ENCODE measurements around the gene WIPI1. TPM values are rescaled to one million over a fixed set of nuclear protein-coding genes. Genes with fewer than 3 reads are reported as not detected.

Gene WIPI1
- total RNA-seq, 3 donors from 2014 or later (not counting 1 experiment from before 2014, with no cell fraction given) = 29.0 to 41.4 (median 32.0) TPM

GRCh38 chr17:68396226-68397107 lies 60.8 kb downstream of the WIPI1 start:
- peak overlapping the region; percentile 54 to 66 for H3K27ac Mint-ChIP-seq

GRCh38 chr17:68394608-68395331 lies 62.5 kb downstream of the WIPI1 start:
- Histone ChIP-seq H3K27me3 (ENCODE audit: control insufficient read depth, insufficient read depth, low read length) (no peaks in the 10 kb centered on the region), H3K36me3 (ENCODE audit: control insufficient read depth, insufficient read depth, low read length) (no peaks in the 10 kb centered on the region), H3K9me3 (ENCODE audit: control insufficient read depth, insufficient read depth, low read length) (peaks cover 8% of the 10 kb centered on the region), H3K4me1 (ENCODE audit: control insufficient read depth, insufficient read depth, low read length) (peaks cover 15% of the 10 kb centered on the region), H3K27ac (ENCODE audit: low read length) (no peak overlapping the region), H3K4me3 (ENCODE audit: low read length) (no peak overlapping the region)
- Mint-ChIP-seq H3K4me1 (peaks cover 25 to 36% of the 10 kb centered on the region in 2 donors), H3K9me3 (peaks cover 0 to 3% of the 10 kb centered on the region in 2 donors), H3K27me3 (ENCODE audit: low read depth in 2 of 2) (no peaks in the 10 kb centered on the region), H3K36me3 (no peaks in the 10 kb centered on the region), H3K4me3 (no peak overlapping the region), H3K27ac (no peak overlapping the region)
- 91% methylated on average over 12 of the region's 12 CpGs for WGBS (ENCODE audit: insufficient coverage)
- no peak for TF ChIP-seq CTCF (IDR thresholded peaks at IDR 0.05)
- no peak for DNase-seq
- ATAC-seq = no peak
- intact Hi-C loops (cut with micrococcal nuclease) = no loop called here

More at GRCh38 chr17:68396226-68397107, 60.8 kb downstream of the WIPI1 start:
- intact Hi-C loops (cut with micrococcal nuclease) = no loop called here
- no peaks in the 10 kb centered on the region for H3K27me3 ChIP-seq (ENCODE audit: control insufficient read depth, insufficient read depth, low read length)
- TF ChIP-seq CTCF (IDR thresholded peaks at IDR 0.05) = no peak
- peaks cover 15% of the 10 kb centered on the region for H3K4me1 ChIP-seq (ENCODE audit: control insufficient read depth, insufficient read depth, low read length)
- H3K4me1 Mint-ChIP-seq = peaks cover 21 to 28% of the 10 kb centered on the region in 2 donors
- peak in 1 of 3 donors; percentile 36 for ATAC-seq
- H3K4me3 Mint-ChIP-seq = peak overlapping the region; percentile 28
- peaks cover 2% of the 10 kb centered on the region for H3K36me3 ChIP-seq (ENCODE audit: control insufficient read depth, insufficient read depth, low read length)
- no peak for DNase-seq
- H3K9me3 ChIP-seq (ENCODE audit: control insufficient read depth, insufficient read depth, low read length) = peaks cover 8% of the 10 kb centered on the region
- H3K27ac ChIP-seq (ENCODE audit: low read length) = no peak overlapping the region
- no peak overlapping the region for H3K4me3 ChIP-seq (ENCODE audit: low read length)
- no peaks in the 10 kb centered on the region for H3K36me3 Mint-ChIP-seq
- WGBS (ENCODE audit: insufficient coverage) = 71% methylated on average over 9 of the region's 10 CpGs
- peaks cover 0 to 3% of the 10 kb centered on the region in 2 donors for H3K9me3 Mint-ChIP-seq
- H3K27me3 Mint-ChIP-seq (ENCODE audit: low read depth in 2 of 2) = no peaks in the 10 kb centered on the region

DNA sequence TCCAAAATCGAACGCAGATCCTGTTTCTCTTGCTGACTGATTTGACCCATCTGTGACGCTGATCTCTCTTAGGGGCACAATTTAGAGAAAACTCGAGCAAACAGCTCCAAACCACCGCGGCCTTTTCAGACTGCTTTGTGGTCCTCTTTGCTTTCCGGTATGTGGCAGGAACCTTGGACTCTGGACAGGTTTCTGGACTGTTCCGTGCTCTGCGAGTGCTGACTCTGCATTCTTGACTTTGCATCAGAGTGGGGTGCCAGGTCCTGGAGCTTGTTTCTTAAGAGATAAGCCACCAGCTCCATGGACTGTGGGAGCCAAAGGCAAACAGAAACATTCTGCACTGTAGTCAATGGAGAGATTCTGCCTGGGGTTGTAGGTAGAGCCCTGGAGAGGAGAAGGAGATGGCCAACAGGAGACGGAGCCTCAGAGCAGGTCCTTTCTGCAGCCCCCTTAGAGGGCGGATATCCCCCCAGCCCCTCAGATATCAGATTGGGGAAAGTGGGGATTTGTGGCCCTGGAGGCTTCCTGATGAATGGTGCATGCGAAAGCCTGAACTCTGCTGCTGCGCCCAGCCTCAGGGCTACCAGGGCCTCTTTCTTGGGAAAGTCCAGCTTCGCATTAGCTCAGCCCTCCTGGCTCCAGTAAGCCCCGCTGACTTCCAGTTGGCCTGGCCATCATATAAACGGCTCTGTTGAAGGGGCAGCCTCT lies 65.6 kb downstream of the WIPI1 start:
- TF ChIP-seq CTCF (IDR thresholded peaks at IDR 0.05) = no peak
- Histone ChIP-seq H3K9me3 (ENCODE audit: control insufficient read depth, insufficient read depth, low read length) (peaks cover 8% of the 10 kb centered on the region), H3K4me3 (ENCODE audit: low read length) (no peak overlapping the region), H3K36me3 (ENCODE audit: control insufficient read depth, insufficient read depth, low read length) (no peaks in the 10 kb centered on the region), H3K27me3 (ENCODE audit: control insufficient read depth, insufficient read depth, low read length) (no peaks in the 10 kb centered on the region), H3K4me1 (ENCODE audit: control insufficient read depth, insufficient read depth, low read length) (no peaks in the 10 kb centered on the region), H3K27ac (ENCODE audit: low read length) (no peak overlapping the region)
- H3K27ac Mint-ChIP-seq = no peak overlapping the region
- 96% methylated on average over 16 of the region's 16 CpGs for WGBS (ENCODE audit: insufficient coverage)
- H3K36me3 Mint-ChIP-seq = no peaks in the 10 kb centered on the region
- peaks cover 0 to 3% of the 10 kb centered on the region in 2 donors for H3K9me3 Mint-ChIP-seq
- no peak for ATAC-seq
- no peak for DNase-seq
- H3K4me1 Mint-ChIP-seq = peaks cover 16 to 25% of the 10 kb centered on the region in 2 donors
- intact Hi-C loops (cut with micrococcal nuclease) = no loop called here
- H3K27me3 Mint-ChIP-seq (ENCODE audit: low read depth in 2 of 2) = no peaks in the 10 kb centered on the region
- H3K4me3 Mint-ChIP-seq = no peak overlapping the region
